ENCODE measurements around the gene SCAMP1. TPM values are rescaled to one million over a fixed set of nuclear protein-coding genes. Genes with fewer than 3 reads are reported as not detected.

Gene SCAMP1
- total and polyA plus RNA-seq, 2 of the 8 experiments (the other 6 are each of a cell fraction or from before 2014, with no cell fraction given), result 18.6 to 55.9 TPM

DNA sequence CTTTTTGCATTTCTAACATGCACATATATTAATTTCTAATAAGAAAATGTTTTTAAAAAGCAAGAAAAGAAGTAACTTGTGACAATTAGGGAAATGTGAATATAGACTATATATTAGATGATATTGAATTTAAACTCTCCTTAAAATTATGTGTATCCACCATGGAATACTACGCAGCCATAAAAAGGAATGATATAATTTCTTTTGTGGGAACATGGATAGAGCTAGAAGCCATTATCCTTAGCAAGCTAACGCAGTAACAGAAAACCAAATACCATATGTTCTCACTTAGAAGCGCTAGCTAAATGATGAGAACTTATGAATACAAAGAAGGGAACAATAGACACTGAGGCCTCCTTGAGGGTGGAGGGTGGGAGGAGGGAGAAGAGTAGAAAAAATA lies 42.1 kb upstream of the SCAMP1 start (continued):
- TF ChIP-seq, protein P1, sequence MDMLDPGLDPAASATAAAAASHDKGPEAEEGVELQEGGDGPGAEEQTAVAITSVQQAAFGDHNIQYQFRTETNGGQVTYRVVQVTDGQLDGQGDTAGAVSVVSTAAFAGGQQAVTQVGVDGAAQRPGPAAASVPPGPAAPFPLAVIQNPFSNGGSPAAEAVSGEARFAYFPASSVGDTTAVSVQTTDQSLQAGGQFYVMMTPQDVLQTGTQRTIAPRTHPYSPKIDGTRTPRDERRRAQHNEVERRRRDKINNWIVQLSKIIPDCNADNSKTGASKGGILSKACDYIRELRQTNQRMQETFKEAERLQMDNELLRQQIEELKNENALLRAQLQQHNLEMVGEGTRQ (IDR thresholded peaks at IDR 0.05; ENCODE audit: low read length), result no peak
